Left cardiac atrium (tissue), 4 donors: ENCODE data around the gene EPB41L1. TPM values are rescaled to one million over a fixed set of nuclear protein-coding genes. Genes with fewer than 3 reads are reported as not detected.
A peak's percentile ranks its signal among the peaks of the same experiment; 100 is the strongest.

Experiments used
- ATAC-seq, 2 donors: fragments of 200-7000 bp; cut with Tn5 transposase; one replicate each; pipeline ENCODE4 v1.9.1; 2020; ENCODE audit warnings: mild to moderate bottlenecking in 2 of 2, moderate library complexity in 2 of 2
- DNase-seq: peaks from one replicate; pipeline ENCODE4 v3.0.0-alpha.2; 2020
- intact Hi-C, 2 donors: fragments of 100-400 bp; cut with DNase I; formaldehyde crosslinking; loops; one replicate each; pipeline versions ENCODE4 v1.14.1 to v1.15.1; 2022 to 2023
- total RNA-seq, 2 donors: library from RNA; stranded (reverse); fragmentation: NEBNext Ultra II Directional; extraction: Animal tissue kit (Norgen Biotek cat#: 25700); gene quantifications; one replicate each; pipeline ENCODE4 v1.2.1, GENCODE V29; 2021
- donor health status: DM: no; HTN: yes; CAD: no.
- donor health status: DM: no; HTN: yes; CAD: no; lungs with severe emphysema.
- donor health status: DM: yes; HTN: yes; CAD: no.
- donor health status: Dilated cardiomyopathy.

EPB41L1 gene
- total RNA-seq, 2 donors from 2014 or later: 20.5 to 32.1 TPM

GRCh38 chr20:36267605-36268381 is 113.3 kb downstream of the EPB41L1 start:
- ATAC-seq: no peak
- intact Hi-C loops: no loop called here
- no peak for DNase-seq

DNA sequence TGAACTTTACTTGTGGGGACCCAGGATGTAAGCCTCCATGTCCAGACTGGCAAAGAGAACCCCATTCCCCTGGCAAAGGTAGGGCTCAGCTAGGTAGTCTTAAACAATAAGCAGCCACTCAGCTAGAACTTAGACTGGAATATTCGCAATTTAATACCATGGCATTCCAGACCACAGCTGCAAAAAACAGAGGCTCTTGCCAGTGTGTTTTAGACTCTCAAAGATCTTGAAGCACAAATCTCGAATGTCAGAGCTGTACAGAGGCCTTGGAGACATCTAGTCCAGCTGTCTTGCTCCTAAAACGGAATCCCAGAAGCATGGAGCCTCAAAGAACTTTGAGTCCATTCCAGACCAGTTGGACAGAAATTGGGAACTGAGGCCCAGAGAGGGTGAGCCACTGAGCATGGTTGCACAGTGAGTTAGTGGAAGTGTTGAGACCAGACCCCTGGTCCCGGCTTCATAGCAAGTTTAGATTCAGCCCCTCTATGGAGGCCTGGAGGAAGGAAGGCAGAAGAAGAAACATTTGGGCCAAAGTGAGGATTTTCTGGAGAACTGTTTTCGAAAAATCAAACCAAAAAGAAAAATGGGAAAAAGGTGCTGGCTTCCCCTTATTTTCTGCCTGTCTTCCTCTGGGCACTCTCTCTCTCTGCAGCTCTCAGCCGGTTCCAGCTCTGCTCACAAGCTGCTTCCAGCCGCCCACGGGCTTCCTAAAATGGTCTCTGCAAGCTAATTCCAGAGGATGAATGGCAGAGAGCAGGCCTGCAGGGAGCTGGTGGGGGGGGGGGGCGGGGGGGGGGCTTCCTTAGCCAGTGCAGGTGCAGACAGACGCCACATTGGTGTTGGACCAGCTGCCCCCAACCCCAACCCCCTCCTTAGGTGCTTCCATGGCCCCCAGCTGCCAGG is 114.2 kb downstream of the EPB41L1 start:
- intact Hi-C loops: no loop called here
- no peak for DNase-seq
- ATAC-seq: no peak

DNA sequence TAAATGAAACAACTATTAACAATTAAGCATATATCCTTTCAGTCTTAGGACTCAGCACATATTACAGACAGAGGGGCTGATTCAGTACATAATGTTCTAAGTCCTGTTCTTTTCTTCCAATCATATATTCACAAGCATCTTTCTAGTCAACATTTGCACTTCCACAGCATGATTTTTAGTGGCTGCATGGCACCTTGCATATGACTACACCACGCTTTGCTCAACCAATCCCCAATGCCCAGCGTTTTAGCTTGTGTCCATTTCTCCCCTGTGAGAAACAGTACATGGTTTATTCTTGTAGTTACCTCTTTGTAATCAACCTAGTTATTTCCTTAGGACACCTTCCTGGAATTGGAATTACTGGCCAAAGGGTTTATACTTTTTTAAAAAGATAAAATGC is 115.0 kb downstream of the EPB41L1 start:
- DNase-seq: no peak
- intact Hi-C loops: no loop called here
- no peak for ATAC-seq

DNA sequence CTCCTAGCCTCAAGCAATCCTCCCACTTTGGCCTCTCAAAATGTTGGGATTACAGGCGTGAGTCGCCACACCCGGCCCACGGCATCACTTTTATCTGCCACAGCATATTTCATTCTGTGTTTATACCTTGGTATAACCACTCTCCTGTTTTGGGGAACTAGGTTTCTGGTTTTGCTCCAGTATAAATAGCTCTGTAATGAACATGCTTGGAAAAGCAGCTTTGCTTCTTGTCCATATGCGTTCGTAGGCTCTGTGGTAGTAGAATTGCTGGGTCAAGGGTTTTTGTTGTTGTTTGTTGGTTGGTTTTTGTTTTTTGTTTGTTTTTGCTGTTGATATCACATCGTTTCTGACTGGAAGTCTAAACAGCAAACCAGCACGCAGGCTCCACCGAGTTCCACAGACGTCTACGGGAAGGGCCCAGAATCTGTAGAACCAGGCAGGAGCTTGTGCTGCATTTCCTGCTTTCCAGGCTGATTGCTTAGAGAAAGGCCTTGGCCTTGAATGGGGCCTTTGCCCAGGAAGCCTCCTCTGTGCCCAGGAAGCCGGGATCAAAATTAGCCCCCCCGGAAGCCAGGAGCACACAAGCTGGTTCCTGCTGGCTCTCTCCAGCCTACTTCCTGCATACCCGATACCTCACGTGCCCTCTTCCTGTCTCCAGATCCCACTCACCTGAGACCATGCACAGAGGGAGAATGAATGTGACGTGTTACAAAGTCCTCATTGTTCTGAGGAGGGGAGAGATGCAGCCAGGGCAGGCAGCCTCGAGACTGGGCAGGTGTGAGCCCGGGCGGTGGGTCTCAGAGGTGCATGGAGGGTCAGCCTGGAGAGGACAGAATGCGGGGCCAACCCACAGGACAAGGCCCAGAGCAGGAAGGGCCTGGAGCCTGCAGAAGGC is 116.5 kb downstream of the EPB41L1 start:
- ATAC-seq: no peak
- intact Hi-C loops: loop anchor here in 1 of 2 donors (5.0 kb wide), 1 partner anchor 176 kb away; no protein-coding TSS in a partner anchor

GRCh38 chr20:36271639-36272546 is 117.4 kb downstream of the EPB41L1 start:
- DNase-seq (no peak), ATAC-seq (no peak)
- intact Hi-C loops: loop anchor here in 1 of 2 donors (5.0 kb wide), 1 partner anchor 175 kb away; no protein-coding TSS in a partner anchor

More for the DNA sequence above, 116.5 kb downstream of the EPB41L1 start:
- DNase-seq: no peak

GRCh38 chr20:36272547-36273220 is 118.1 kb downstream of the EPB41L1 start:
- ATAC-seq (no peak), DNase-seq (no peak)
- intact Hi-C loops: loop anchor here in 1 of 2 donors (5.0 kb wide), 1 partner anchor 175 kb away; no protein-coding TSS in a partner anchor

GRCh38 chr20:36273414-36274180 is 119.1 kb downstream of the EPB41L1 start:
- ATAC-seq: peak in 1 of 2 donors; percentile 12
- intact Hi-C loops: loop anchor here in 1 of 2 donors (5.0 kb wide), 1 partner anchor 174 kb away; no protein-coding TSS in a partner anchor
- no peak for DNase-seq

DNA sequence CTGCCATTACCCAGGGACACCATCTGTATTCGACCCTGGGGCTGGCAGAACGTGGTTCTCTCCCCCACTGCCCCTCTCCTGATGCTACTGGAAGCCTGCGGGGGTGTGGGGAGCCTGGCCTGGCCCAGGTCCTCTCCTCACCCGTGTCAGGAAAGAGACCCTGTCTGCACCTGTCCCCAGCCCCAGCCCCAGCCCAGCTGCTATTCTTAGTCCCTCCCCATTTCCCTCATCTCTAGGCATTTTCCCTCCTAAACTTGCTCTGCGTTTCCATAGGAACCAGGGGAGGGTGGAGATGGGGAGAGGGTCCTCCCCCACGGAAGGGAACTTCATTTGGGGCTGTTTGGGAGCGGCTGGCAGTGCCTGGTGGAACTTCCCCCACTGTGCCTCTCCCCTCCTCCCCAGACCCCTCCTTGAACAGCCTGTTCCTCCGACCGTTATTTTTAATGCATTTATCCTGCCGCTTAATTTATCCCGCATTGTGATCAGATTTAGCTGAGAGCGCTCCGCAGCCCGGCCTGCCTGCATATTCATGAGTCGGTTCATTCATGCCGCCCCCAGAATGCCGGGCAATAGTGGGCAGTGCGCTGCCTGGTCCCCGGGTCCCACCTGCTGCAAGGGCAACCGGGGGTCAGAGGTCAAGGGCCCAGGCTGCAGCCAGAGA is 119.8 kb downstream of the EPB41L1 start:
- DNase-seq (no peak), ATAC-seq (no peak)
- intact Hi-C loops: loop anchor here in 1 of 2 donors (5.0 kb wide), 1 partner anchor 173 kb away; no protein-coding TSS in a partner anchor

DNA sequence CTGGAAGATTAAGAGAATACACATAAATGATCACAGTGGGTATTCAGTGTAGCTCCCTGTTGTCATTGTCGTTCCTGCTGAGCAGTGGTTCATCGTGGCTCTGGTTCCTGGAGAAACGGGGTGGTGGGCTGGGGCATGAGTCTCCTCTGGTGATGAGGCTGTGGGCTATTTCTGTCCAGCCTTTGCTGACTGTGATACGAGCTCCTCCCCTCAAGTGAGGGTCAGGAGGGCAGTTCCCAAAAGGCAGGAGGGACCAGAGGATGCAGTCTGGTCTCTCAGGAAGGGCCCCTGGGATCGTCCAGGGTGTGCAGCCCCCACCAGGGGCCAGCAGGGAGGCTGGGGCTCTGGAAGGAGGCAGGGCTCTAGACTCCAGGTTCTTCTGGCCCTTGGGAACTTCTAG is 120.5 kb downstream of the EPB41L1 start:
- intact Hi-C loops: no loop called here
- no peak for DNase-seq
- no peak for ATAC-seq

GRCh38 chr20:36275441-36276189 is 121.1 kb downstream of the EPB41L1 start:
- DNase-seq (no peak), ATAC-seq (no peak)
- intact Hi-C loops: no loop called here

GRCh38 chr20:36277546-36277945 is 123.0 kb downstream of the EPB41L1 start:
- intact Hi-C loops: no loop called here
- DNase-seq (no peak), ATAC-seq (no peak)

GRCh38 chr20:36279362-36279761 is 124.8 kb downstream of the EPB41L1 start:
- intact Hi-C loops: no loop called here
- ATAC-seq (no peak), DNase-seq (no peak)

- intact Hi-C loops: no loop called here
- no peak for ATAC-seq
These were observed 125.2 kb downstream of the EPB41L1 start for GRCh38 chr20:36279776-36280175.

GRCh38 chr20:36281785-36282380 is 127.3 kb downstream of the EPB41L1 start:
- ATAC-seq (no peak), DNase-seq (no peak)
- intact Hi-C loops: no loop called here

More at GRCh38 chr20:36279776-36280175, 125.2 kb downstream of the EPB41L1 start:
- no peak for DNase-seq
